Smooth muscle cell (in vitro differentiated cells): ENCODE measurements around the gene OLIG2. TPM values are rescaled to one million over a fixed set of nuclear protein-coding genes. Genes with fewer than 3 reads are reported as not detected.

Experiments
- DNase-seq: peaks from one replicate; lab custom pipeline; 2025; ENCODE audit not compliant: unreplicated experiment; lab: John Stamatoyannopoulos, UW
- H2AFZ ChIP-seq: fragments of 200-600 bp; sonication (generic); 2 replicates; pipeline ENCODE4 v1.6.0; 2016; ENCODE audit warnings: antibody characterized with exemption, low read depth, mild to moderate bottlenecking
- H3F3A ChIP-seq: fragments of 200-600 bp; sonication (generic); 2 replicates; pipeline ENCODE4 v1.6.0; 2017; ENCODE audit warnings: antibody characterized with exemption, low read depth
- H3K27ac ChIP-seq: fragments of 200-600 bp; sonication (generic); 2 replicates; pipeline ENCODE4 v1.5.1; 2016; ENCODE audit warnings: low read depth, mild to moderate bottlenecking
- H3K27me3 ChIP-seq: fragments of 200-600 bp; sonication (generic); 2 replicates; pipeline ENCODE4 v1.6.1; 2016; ENCODE audit warnings: low read depth, mild to moderate bottlenecking
- H3K36me3 ChIP-seq: fragments of 200-600 bp; sonication (generic); 2 replicates; pipeline ENCODE4 v1.5.1; 2016; ENCODE audit warnings: low read depth
- H3K4me1 ChIP-seq: fragments of 200-600 bp; sonication (generic); 2 replicates; pipeline ENCODE4 v1.5.1; 2016; ENCODE audit warnings: low read depth
- H3K4me2 ChIP-seq: fragments of 200-600 bp; sonication (generic); 2 replicates; pipeline ENCODE4 v1.6.0; 2016; ENCODE audit warnings: mild to moderate bottlenecking
- H3K4me3 ChIP-seq: fragments of 200-600 bp; sonication (generic); 2 replicates; pipeline ENCODE4 v1.5.1; 2016; ENCODE audit warnings: mild to moderate bottlenecking
- H3K79me2 ChIP-seq: fragments of 200-600 bp; sonication (generic); 2 replicates; pipeline ENCODE4 v1.6.0; 2016; ENCODE audit warnings: low read depth, mild to moderate bottlenecking
- H3K9ac ChIP-seq: fragments of 200-600 bp; sonication (generic); 2 replicates; pipeline ENCODE4 v1.6.0; 2016; ENCODE audit warnings: low read depth
- H3K9me3 ChIP-seq: fragments of 200-600 bp; sonication (generic); replicated peaks from 2 replicates; pipeline ENCODE4 v1.5.1; 2016; ENCODE audit warnings: low read depth
- H4K20me1 ChIP-seq: fragments of 200-600 bp; sonication (generic); 2 replicates; pipeline ENCODE4 v1.6.0; 2016; ENCODE audit warnings: low read depth
- WGBS: methylation state at CpG from one replicate; pipeline ENCODE4 v1.1.7; 2016; ENCODE audit warnings: low lambda C conversion rate; 5-methylcytosine and 5-hydroxymethylcytosine counted together
- polyA plus RNA-seq: library from polyadenylated mRNA; unstranded; fragments of >200 nt; fragmentation: Nextera tagmentation; extraction: Ambion mirVana; gene quantifications from 2 replicates; pipeline ENCODE4 v1.2.1, GENCODE V29; 2016
- total RNA-seq: library from RNA; depleted of rRNA; stranded (reverse); fragments of >200 nt; gene quantifications from 2 replicates; pipeline ENCODE4 v1.2.3, GENCODE V29; 2014
- TF ChIP-seq, protein P1 (sequence below): fragments of 200-600 bp; sonication (generic); IDR thresholded peaks from 2 replicates; pipeline ENCODE4 v1.5.1; 2017; ENCODE audit warnings: borderline replicate concordance, mild to moderate bottlenecking, antibody characterized with exemption; ENCODE audit not compliant: insufficient read depth, poor library complexity, severe bottlenecking

OLIG2 gene
- total and polyA plus RNA-seq, 2 experiments from 2014 or later, result not detected

DNA sequence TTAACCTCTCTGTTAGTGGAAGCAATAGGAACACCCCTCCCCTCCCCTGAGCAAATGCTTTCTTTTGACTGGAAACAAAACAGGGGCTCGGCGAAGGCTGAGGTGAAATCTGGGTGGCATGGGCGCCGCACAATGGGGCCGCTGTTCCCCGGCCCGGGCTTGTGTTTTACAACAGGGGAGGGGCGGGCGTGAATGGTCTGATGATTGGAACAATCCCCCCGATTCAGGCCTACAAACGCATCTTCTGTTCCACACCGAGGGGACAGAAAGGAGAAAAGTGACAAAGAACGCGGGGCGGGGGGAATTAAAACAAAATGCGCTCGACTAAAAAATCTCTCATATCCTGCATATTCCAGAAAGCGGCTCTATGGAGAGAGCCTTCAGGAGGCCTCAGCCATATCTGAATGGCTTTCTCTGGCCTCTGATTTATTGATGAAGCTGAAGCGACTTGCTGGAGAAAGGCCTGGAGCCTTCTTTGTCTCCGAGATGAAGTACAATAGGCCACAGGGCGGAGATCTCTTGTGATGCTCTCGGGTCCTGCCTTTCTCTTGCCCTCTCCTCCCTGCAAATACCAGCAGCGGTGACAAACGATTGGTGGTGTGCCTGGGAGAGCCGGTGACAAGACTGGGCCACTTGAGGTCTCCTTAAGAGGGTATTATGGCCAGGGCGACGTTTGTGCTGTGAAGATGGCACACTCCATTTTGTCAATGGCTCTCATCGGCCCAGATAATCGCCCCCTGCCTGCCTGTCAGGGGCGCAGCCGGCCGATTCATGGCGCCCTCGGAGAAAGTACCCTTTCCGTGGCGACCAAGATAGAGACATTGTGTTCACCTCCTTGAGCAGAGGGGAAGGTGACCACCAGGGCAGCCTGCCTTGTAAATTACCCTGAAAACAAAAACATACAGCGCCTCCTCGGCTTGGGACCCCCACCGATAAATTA is 47.1 kb upstream of the OLIG2 start:
- TF ChIP-seq, protein P1, sequence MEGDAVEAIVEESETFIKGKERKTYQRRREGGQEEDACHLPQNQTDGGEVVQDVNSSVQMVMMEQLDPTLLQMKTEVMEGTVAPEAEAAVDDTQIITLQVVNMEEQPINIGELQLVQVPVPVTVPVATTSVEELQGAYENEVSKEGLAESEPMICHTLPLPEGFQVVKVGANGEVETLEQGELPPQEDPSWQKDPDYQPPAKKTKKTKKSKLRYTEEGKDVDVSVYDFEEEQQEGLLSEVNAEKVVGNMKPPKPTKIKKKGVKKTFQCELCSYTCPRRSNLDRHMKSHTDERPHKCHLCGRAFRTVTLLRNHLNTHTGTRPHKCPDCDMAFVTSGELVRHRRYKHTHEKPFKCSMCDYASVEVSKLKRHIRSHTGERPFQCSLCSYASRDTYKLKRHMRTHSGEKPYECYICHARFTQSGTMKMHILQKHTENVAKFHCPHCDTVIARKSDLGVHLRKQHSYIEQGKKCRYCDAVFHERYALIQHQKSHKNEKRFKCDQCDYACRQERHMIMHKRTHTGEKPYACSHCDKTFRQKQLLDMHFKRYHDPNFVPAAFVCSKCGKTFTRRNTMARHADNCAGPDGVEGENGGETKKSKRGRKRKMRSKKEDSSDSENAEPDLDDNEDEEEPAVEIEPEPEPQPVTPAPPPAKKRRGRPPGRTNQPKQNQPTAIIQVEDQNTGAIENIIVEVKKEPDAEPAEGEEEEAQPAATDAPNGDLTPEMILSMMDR, result no peak
- DNase-seq, result no peak
- Histone ChIP-seq H3K27ac (no peak overlapping the region), H3K9ac (no peak overlapping the region), H3K36me3 (no peaks in the 10 kb centered on the region), H3K4me1 (peaks cover 5% of the 10 kb centered on the region), H3K4me2 (no peak overlapping the region), H3K27me3 (peaks cover 33% of the 10 kb centered on the region), H4K20me1 (no peaks in the 10 kb centered on the region), H2AFZ (no peak overlapping the region), H3K79me2 (no peaks in the 10 kb centered on the region), H3K9me3 (no peaks in the 10 kb centered on the region), H3F3A (no peaks in the 10 kb centered on the region), H3K4me3 (no peak overlapping the region)
- 93% methylated on average over 39 of the region's 39 CpGs for WGBS

DNA sequence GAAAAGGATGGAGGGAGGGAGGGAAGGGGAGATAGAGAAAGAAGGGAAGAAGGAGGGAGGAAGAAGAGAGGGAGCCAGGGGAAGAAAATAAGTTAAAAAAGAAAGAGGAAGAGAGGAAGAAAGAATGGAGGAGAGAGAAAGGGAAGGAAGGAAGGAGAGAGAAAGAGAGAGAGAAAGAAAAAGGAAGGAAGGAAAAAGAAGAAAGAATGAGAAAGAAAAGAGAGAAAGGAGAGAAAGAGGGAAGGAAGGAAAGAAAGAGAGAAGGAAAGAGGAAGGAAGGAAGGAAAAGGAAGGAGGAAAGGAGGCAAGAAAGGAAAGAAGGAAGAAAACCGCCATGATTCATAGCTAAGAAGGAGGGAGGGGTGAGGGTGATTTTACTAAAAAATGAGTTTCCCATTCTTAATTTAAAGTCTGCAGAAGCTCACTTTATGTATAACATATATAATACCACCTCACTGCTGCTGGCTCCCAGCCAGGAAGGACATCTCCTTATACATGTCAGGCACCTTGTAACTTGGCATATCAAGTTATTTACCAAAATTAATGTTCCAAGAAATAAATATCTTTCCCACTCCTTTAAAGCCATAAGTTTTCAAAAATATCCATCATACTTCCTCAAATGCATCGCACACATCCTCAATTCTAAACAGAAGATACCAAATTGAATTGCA is 46.0 kb upstream of the OLIG2 start:
- peaks cover 26% of the 10 kb centered on the region for H3K27me3 ChIP-seq
- 90% methylated on average over 2 of the region's 2 CpGs for WGBS
- H3F3A ChIP-seq, result no peaks in the 10 kb centered on the region
- no peaks in the 10 kb centered on the region for H3K79me2 ChIP-seq
- H3K4me1 ChIP-seq, result peaks cover 5% of the 10 kb centered on the region
- no peak overlapping the region for H3K27ac ChIP-seq
- no peak overlapping the region for H3K4me2 ChIP-seq
- H3K4me3 ChIP-seq, result no peak overlapping the region
- H2AFZ ChIP-seq, result no peak overlapping the region
- H3K9ac ChIP-seq, result no peak overlapping the region
- TF ChIP-seq, protein P1, result no peak
- H4K20me1 ChIP-seq, result no peaks in the 10 kb centered on the region
- no peak for DNase-seq
- no peaks in the 10 kb centered on the region for H3K36me3 ChIP-seq
- H3K9me3 ChIP-seq, result no peaks in the 10 kb centered on the region

DNA sequence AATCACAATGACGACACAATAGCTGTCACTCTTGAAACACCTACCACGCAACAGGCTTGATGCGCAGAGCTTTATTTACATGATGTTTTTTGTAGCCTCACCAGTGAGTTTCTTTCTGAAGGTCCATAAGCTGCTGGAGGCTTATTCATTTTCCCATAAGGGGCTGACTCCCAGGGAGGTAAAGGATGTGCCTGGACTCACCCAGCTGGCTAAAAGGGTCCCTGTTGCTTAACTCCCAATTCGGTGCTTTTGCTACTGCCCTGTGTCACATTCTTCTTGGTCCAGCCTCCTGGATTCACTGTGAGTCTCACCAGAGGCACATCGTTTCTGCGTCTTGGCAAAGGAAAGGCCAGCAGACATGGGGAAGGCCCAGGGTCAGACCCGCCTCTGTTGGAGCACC is 44.6 kb upstream of the OLIG2 start:
- Histone ChIP-seq H3K4me3 (no peak overlapping the region), H3K27me3 (peaks cover 21% of the 10 kb centered on the region), H3K9me3 (no peaks in the 10 kb centered on the region), H3K36me3 (no peaks in the 10 kb centered on the region), H3F3A (no peaks in the 10 kb centered on the region), H3K4me2 (no peak overlapping the region), H3K27ac (no peak overlapping the region), H3K79me2 (no peaks in the 10 kb centered on the region), H3K9ac (no peak overlapping the region), H3K4me1 (peaks cover 5% of the 10 kb centered on the region), H2AFZ (no peak overlapping the region), H4K20me1 (no peaks in the 10 kb centered on the region)
- no peak for DNase-seq
- TF ChIP-seq, protein P1, result no peak
- WGBS, result 92% methylated on average over 7 of the region's 7 CpGs
